ENCODE results near the gene C2orf68. TPM values are rescaled to one million over a fixed set of nuclear protein-coding genes. Genes with fewer than 3 reads are reported as not detected.

C2orf68 gene
- total RNA-seq, 1 experiment from 2014 or later, result 23.7 TPM

DNA sequence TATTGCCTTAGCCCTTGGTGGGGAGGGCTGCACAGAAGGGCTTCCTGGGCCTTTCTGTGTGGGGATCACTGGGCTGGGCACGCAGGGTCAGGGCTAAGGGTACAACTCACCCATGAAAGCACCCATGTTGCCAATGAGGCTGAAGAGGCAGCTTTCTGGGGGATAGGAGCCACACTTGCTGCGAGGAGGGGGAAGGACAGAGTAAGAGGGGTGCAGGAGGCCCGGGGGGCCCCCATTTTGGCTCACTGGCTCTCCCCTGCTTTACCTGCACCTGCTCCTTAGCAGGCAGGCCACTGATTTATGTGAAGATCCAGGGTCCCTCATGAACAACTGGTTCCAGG is 11.7 kb downstream of the C2orf68 start:
- Histone ChIP-seq H3K9me3 (ENCODE audit: control insufficient read depth, insufficient read depth, low read depth, low read length) (no peaks in the 10 kb centered on the region), H3K27me3 (ENCODE audit: control insufficient read depth, insufficient read depth, low read length) (no peaks in the 10 kb centered on the region), H3K36me3 (ENCODE audit: control insufficient read depth, insufficient read depth, low read length) (peaks cover 2% of the 10 kb centered on the region; the same call in 1 of the 2 replicates), H3K27ac (ENCODE audit: low read length) (no peak overlapping the region; the same call in 1 of the 2 replicates), H3K4me3 (ENCODE audit: low read depth in 2 of 2, low read length in 2 of 2) (no peak overlapping the region), H3K4me1 (ENCODE audit: control insufficient read depth, insufficient read depth, low read length) (peaks cover 37% of the 10 kb centered on the region)
- BruUV-seq (replicated peaks), result no TSS peak
- in situ Hi-C loops (cut with HindIII; ENCODE audit: low pct_unique_long_range_greater_than_20kb, low sequenced_read_pairs), result no loop called here
- ATAC-seq (no peak), DNase-seq (ENCODE audit: low read depth, low spot score) (no peak)
- intact Hi-C loops (cut with micrococcal nuclease; ENCODE audit: unreplicated experiment), result no loop called here
- ChIA-PET CTCF (no interaction called here), POLR2A (interaction anchor here (0.6 kb wide), 1 partner anchor 51 kb away, joined by 6 read pairs; no protein-coding TSS in a partner anchor)
- TF ChIP-seq SIN3A (IDR thresholded peaks at IDR 0.05; ENCODE audit: borderline replicate concordance, insufficient read depth, low read depth, low read length) (no peak), TCF7L2 (IDR thresholded peaks at IDR 0.05; ENCODE audit: low read depth, low read length) (no peak), POLR2AphosphoS5 (IDR thresholded peaks at IDR 0.05; ENCODE audit: low read depth, low read length) (no peak)
- TF ChIP-seq, protein P1, sequence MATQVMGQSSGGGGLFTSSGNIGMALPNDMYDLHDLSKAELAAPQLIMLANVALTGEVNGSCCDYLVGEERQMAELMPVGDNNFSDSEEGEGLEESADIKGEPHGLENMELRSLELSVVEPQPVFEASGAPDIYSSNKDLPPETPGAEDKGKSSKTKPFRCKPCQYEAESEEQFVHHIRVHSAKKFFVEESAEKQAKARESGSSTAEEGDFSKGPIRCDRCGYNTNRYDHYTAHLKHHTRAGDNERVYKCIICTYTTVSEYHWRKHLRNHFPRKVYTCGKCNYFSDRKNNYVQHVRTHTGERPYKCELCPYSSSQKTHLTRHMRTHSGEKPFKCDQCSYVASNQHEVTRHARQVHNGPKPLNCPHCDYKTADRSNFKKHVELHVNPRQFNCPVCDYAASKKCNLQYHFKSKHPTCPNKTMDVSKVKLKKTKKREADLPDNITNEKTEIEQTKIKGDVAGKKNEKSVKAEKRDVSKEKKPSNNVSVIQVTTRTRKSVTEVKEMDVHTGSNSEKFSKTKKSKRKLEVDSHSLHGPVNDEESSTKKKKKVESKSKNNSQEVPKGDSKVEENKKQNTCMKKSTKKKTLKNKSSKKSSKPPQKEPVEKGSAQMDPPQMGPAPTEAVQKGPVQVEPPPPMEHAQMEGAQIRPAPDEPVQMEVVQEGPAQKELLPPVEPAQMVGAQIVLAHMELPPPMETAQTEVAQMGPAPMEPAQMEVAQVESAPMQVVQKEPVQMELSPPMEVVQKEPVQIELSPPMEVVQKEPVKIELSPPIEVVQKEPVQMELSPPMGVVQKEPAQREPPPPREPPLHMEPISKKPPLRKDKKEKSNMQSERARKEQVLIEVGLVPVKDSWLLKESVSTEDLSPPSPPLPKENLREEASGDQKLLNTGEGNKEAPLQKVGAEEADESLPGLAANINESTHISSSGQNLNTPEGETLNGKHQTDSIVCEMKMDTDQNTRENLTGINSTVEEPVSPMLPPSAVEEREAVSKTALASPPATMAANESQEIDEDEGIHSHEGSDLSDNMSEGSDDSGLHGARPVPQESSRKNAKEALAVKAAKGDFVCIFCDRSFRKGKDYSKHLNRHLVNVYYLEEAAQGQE (IDR thresholded peaks at IDR 0.05; ENCODE audit: insufficient read depth in 1 of 2, low read depth in 2 of 2, low read length in 1 of 2), result no peak
- TF ChIP-seq, protein P2, sequence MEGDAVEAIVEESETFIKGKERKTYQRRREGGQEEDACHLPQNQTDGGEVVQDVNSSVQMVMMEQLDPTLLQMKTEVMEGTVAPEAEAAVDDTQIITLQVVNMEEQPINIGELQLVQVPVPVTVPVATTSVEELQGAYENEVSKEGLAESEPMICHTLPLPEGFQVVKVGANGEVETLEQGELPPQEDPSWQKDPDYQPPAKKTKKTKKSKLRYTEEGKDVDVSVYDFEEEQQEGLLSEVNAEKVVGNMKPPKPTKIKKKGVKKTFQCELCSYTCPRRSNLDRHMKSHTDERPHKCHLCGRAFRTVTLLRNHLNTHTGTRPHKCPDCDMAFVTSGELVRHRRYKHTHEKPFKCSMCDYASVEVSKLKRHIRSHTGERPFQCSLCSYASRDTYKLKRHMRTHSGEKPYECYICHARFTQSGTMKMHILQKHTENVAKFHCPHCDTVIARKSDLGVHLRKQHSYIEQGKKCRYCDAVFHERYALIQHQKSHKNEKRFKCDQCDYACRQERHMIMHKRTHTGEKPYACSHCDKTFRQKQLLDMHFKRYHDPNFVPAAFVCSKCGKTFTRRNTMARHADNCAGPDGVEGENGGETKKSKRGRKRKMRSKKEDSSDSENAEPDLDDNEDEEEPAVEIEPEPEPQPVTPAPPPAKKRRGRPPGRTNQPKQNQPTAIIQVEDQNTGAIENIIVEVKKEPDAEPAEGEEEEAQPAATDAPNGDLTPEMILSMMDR (IDR thresholded peaks at IDR 0.05), result no peak

DNA sequence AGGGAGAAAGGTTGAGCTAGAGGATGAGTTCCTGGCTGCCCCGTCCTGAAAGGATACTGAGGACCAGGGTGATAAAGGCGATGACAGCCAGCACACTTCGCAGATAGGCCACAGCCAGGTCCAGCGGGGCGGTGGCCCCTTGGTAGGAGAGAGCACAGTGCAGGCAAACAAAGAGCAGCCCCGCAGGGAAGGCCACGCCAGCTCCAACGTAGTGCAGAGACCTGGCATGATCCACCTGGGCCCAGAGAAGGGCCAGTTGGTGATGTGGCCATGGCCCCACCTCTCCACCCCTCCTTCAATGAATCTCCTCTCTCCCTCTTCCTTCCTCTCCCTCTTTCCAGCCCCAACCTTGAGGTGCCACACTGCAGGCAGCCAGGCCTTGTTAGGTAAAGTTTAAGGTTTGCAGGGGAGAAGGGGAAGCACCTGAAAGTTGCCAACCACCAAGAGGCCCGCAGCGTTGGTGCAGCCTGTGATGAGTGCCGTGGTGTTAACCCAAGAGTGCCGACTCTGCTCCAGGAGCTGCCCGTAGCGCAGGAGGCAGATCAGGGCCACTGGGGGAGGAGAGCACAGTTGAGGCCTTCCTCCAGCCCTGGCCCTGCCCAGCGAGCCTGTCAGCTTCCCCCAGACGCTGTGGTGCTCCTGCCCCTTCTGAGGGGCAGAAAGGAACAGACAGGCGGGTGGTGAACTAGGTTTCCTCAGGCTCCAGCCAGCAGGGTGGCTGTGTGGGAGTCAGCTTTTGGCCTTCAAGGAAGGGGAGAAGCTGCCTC is 12.2 kb downstream of the C2orf68 start:
- no peak for ATAC-seq
- Histone ChIP-seq H3K4me3 (ENCODE audit: low read depth in 2 of 2, low read length in 2 of 2) (no peak overlapping the region), H3K36me3 (ENCODE audit: control insufficient read depth, insufficient read depth, low read length) (peaks cover 2% of the 10 kb centered on the region; the same call in 1 of the 2 replicates), H3K9me3 (ENCODE audit: control insufficient read depth, insufficient read depth, low read depth, low read length) (no peaks in the 10 kb centered on the region), H3K27ac (ENCODE audit: low read length) (peak overlapping the region; percentile 23; the same call in 1 of the 2 replicates), H3K4me1 (ENCODE audit: control insufficient read depth, insufficient read depth, low read length) (peaks cover 40% of the 10 kb centered on the region), H3K27me3 (ENCODE audit: control insufficient read depth, insufficient read depth, low read length) (no peaks in the 10 kb centered on the region)
- no peak for DNase-seq (ENCODE audit: low read depth, low spot score)
- ChIA-PET POLR2A (no interaction called here), CTCF (no interaction called here)
- no TSS peak for BruUV-seq (replicated peaks)
- intact Hi-C loops (cut with micrococcal nuclease; ENCODE audit: unreplicated experiment), result no loop called here
- in situ Hi-C loops (cut with HindIII; ENCODE audit: low pct_unique_long_range_greater_than_20kb, low sequenced_read_pairs), result no loop called here
- TF ChIP-seq, protein P1 (IDR thresholded peaks at IDR 0.05; ENCODE audit: insufficient read depth in 1 of 2, low read depth in 2 of 2, low read length in 1 of 2), result no peak
- TF ChIP-seq, protein P2 (IDR thresholded peaks at IDR 0.05), result no peak

Measured in Panc1 (cell line).